Brain microvascular endothelial cell (primary cell): Measurements from ENCODE around the gene DCC.

ENCODE experiments used
- DNase-seq: peaks from one replicate; pipeline ENCODE4 v3.0.0-alpha.2; 2020
- H3K27ac ChIP-seq: fragments of 250-450 bp; sonication (Bioruptor Pico); 2 replicates; pipeline ENCODE4 v1.5.1; 2020; ENCODE audit warnings: mild to moderate bottlenecking, moderate library complexity
- H3K27me3 ChIP-seq: fragments of 250-450 bp; sonication (Bioruptor Pico); replicated peaks from 2 replicates; pipeline ENCODE4 v1.5.1; 2020; ENCODE audit warnings: mild to moderate bottlenecking
- H3K36me3 ChIP-seq: fragments of 250-450 bp; sonication (Bioruptor Pico); replicated peaks from 2 replicates; pipeline ENCODE4 v1.5.1; 2020; ENCODE audit warnings: mild to moderate bottlenecking
- H3K4me3 ChIP-seq: 2 replicates; pipeline ENCODE4 v1.5.1; 2011; ENCODE audit warnings: low read depth, mild to moderate bottlenecking, control low read depth, low read length, moderate library complexity
- CTCF ChIP-seq: IDR thresholded peaks from 2 replicates; pipeline ENCODE4 v1.5.1; 2011; ENCODE audit warnings: low read depth, mild to moderate bottlenecking, moderate library complexity, low read length, control low read depth, inconsistent platforms; ENCODE audit errors: missing control alignments
- in situ Hi-C: cut with HindIII; loops from 2 replicates; pipeline ENCODE4 v1.10.0; 2017; ENCODE audit warnings: low sequenced_read_pairs, low pct_ligation_motif_present

The DCC gene

GRCh38 chr18:53360501-53361443 is 1020.8 kb downstream of the DCC start:
- Histone ChIP-seq H3K27ac (no peak overlapping the region), H3K4me3 (no peak overlapping the region), H3K36me3 (no peaks in the 10 kb centered on the region), H3K27me3 (no peaks in the 10 kb centered on the region)
- TF ChIP-seq CTCF, result no peak
- DNase-seq, result no peak
- in situ Hi-C loops, result no loop called here

- in situ Hi-C loops, result no loop called here
- no peak overlapping the region for H3K4me3 ChIP-seq
- TF ChIP-seq CTCF, result no peak
- no peaks in the 10 kb centered on the region for H3K36me3 ChIP-seq
- DNase-seq, result no peak
- no peak overlapping the region for H3K27ac ChIP-seq
- no peaks in the 10 kb centered on the region for H3K27me3 ChIP-seq
Measured at GRCh38 chr18:53375621-53376020, 1035.6 kb downstream of the DCC start.

- DNase-seq, result no peak
- peak; percentile 23 for TF ChIP-seq CTCF
- H3K27me3 ChIP-seq, result no peaks in the 10 kb centered on the region
- no peak overlapping the region for H3K27ac ChIP-seq
- in situ Hi-C loops, result no loop called here
- no peak overlapping the region for H3K4me3 ChIP-seq
- H3K36me3 ChIP-seq, result no peaks in the 10 kb centered on the region
Measured at GRCh38 chr18:53380063-53380639, 1040.2 kb downstream of the DCC start.

GRCh38 chr18:53382870-53383269 is 1042.9 kb downstream of the DCC start:
- no peaks in the 10 kb centered on the region for H3K27me3 ChIP-seq
- no peak overlapping the region for H3K4me3 ChIP-seq
- in situ Hi-C loops, result no loop called here
- H3K27ac ChIP-seq, result no peak overlapping the region
- DNase-seq, result no peak
- no peaks in the 10 kb centered on the region for H3K36me3 ChIP-seq
- TF ChIP-seq CTCF, result no peak

GRCh38 chr18:53385889-53386288 is 1045.9 kb downstream of the DCC start:
- DNase-seq, result no peak
- no peak for TF ChIP-seq CTCF
- in situ Hi-C loops, result no loop called here
- Histone ChIP-seq H3K4me3 (no peak overlapping the region), H3K27ac (no peak overlapping the region), H3K36me3 (no peaks in the 10 kb centered on the region), H3K27me3 (no peaks in the 10 kb centered on the region)
